IMR-90 (cell line): ENCODE data around the gene SYNE1.

ENCODE experiments used
- CTCF ChIP-seq: conservative IDR thresholded peaks from 2 replicates; pipeline ENCODE4 v1.5.1; 2012; ENCODE audit warnings: mild to moderate bottlenecking, low read depth, low read length, improper control_type of control experiment
- ELK1 ChIP-seq: fragments of 150-350 bp; IDR thresholded peaks from 2 replicates; pipeline ENCODE4 v1.6.1; 2016; ENCODE audit warnings: low read depth, mild to moderate bottlenecking, low read length, moderate library complexity, borderline replicate concordance

GRCh38 chr6:152244998-152245630 is 392.0 kb downstream of the SYNE1 start:
- no peak for TF ChIP-seq CTCF
- TF ChIP-seq ELK1, result no peak
